ENCODE results near the gene LMBRD2. TPM values are rescaled to one million over a fixed set of nuclear protein-coding genes. Genes with fewer than 3 reads are reported as not detected.
A peak's percentile ranks its signal among the peaks of the same experiment; 100 is the strongest.

Gene LMBRD2
- total and polyA plus RNA-seq, 2 donors: 4.3 to 12.4 TPM

GRCh38 chr5:36170832-36171424 is 19.2 kb upstream of the LMBRD2 start:
- Histone ChIP-seq H3K4me3 (ENCODE audit: low read length in 2 of 2) (no peak overlapping the region), H3K4me1 (ENCODE audit: control insufficient read depth in 2 of 2, insufficient read depth in 2 of 2, low read length in 2 of 2) (no peaks in the 10 kb centered on the region), H3K27ac (ENCODE audit: low read depth in 1 of 2, low read length in 1 of 2) (no peak overlapping the region), H3K36me3 (ENCODE audit: control insufficient read depth in 2 of 2, insufficient read depth in 2 of 2, low read length in 1 of 2) (peaks cover 47 to 82% of the 10 kb centered on the region in 2 donors), H3K9me3 (ENCODE audit: control insufficient read depth in 2 of 2, insufficient read depth in 1 of 2, low read length in 1 of 2) (no peaks in the 10 kb centered on the region), H3K27me3 (ENCODE audit: control insufficient read depth in 2 of 2, insufficient read depth in 1 of 2, low read length in 1 of 2) (no peaks in the 10 kb centered on the region)
- 98% methylated on average over 5 of the region's 5 CpGs for WGBS
- no peak for DNase-seq (ENCODE audit: low read depth in 6 of 9, low spot score in 9 of 9)

- no peaks in the 10 kb centered on the region for H3K9me3 ChIP-seq (ENCODE audit: control insufficient read depth in 2 of 2, insufficient read depth in 1 of 2, low read length in 1 of 2)
- no peak overlapping the region for H3K4me3 ChIP-seq (ENCODE audit: low read length in 2 of 2)
- peak in 2 of 9 donors; percentile 4 to 23 for DNase-seq (ENCODE audit: low read depth in 6 of 9, low spot score in 9 of 9)
- no peaks in the 10 kb centered on the region for H3K27me3 ChIP-seq (ENCODE audit: control insufficient read depth in 2 of 2, insufficient read depth in 1 of 2, low read length in 1 of 2)
- peaks cover 49 to 81% of the 10 kb centered on the region in 2 donors for H3K36me3 ChIP-seq (ENCODE audit: control insufficient read depth in 2 of 2, insufficient read depth in 2 of 2, low read length in 1 of 2)
- H3K27ac ChIP-seq (ENCODE audit: low read depth in 1 of 2, low read length in 1 of 2): no peak overlapping the region
- 88% methylated on average over 4 of the region's 4 CpGs for WGBS
- no peaks in the 10 kb centered on the region for H3K4me1 ChIP-seq (ENCODE audit: control insufficient read depth in 2 of 2, insufficient read depth in 2 of 2, low read length in 2 of 2)
Measured at GRCh38 chr5:36168737-36169136, 17.1 kb upstream of the LMBRD2 start.

- Histone ChIP-seq H3K27me3 (ENCODE audit: control insufficient read depth in 2 of 2, insufficient read depth in 1 of 2, low read length in 1 of 2) (no peaks in the 10 kb centered on the region), H3K4me3 (ENCODE audit: low read length in 2 of 2) (no peak overlapping the region), H3K4me1 (ENCODE audit: control insufficient read depth in 2 of 2, insufficient read depth in 2 of 2, low read length in 2 of 2) (no peaks in the 10 kb centered on the region), H3K27ac (ENCODE audit: low read depth in 1 of 2, low read length in 1 of 2) (no peak overlapping the region), H3K36me3 (ENCODE audit: control insufficient read depth in 2 of 2, insufficient read depth in 2 of 2, low read length in 1 of 2) (peaks cover 52 to 84% of the 10 kb centered on the region in 2 donors), H3K9me3 (ENCODE audit: control insufficient read depth in 2 of 2, insufficient read depth in 1 of 2, low read length in 1 of 2) (no peaks in the 10 kb centered on the region)
- no peak for DNase-seq (ENCODE audit: low read depth in 6 of 9, low spot score in 9 of 9)
- whole genome bisulfite sequencing: over 99% methylated on average over 4 of the region's 4 CpGs
Measured at GRCh38 chr5:36164461-36164860, 12.8 kb upstream of the LMBRD2 start.

- Histone ChIP-seq H3K36me3 (ENCODE audit: control insufficient read depth in 2 of 2, insufficient read depth in 2 of 2, low read length in 1 of 2) (peaks cover 51 to 88% of the 10 kb centered on the region in 2 donors), H3K4me1 (ENCODE audit: control insufficient read depth in 2 of 2, insufficient read depth in 2 of 2, low read length in 2 of 2) (no peaks in the 10 kb centered on the region), H3K27me3 (ENCODE audit: control insufficient read depth in 2 of 2, insufficient read depth in 1 of 2, low read length in 1 of 2) (no peaks in the 10 kb centered on the region), H3K9me3 (ENCODE audit: control insufficient read depth in 2 of 2, insufficient read depth in 1 of 2, low read length in 1 of 2) (no peaks in the 10 kb centered on the region), H3K4me3 (ENCODE audit: low read length in 2 of 2) (no peak overlapping the region), H3K27ac (ENCODE audit: low read depth in 1 of 2, low read length in 1 of 2) (no peak overlapping the region)
- 97% methylated on average over 9 of the region's 9 CpGs for WGBS
- no peak for DNase-seq (ENCODE audit: low read depth in 6 of 9, low spot score in 9 of 9)
Measured at GRCh38 chr5:36162810-36163486, 11.3 kb upstream of the LMBRD2 start.

GRCh38 chr5:36161361-36161760 is 9.7 kb upstream of the LMBRD2 start:
- WGBS: 97% methylated on average over 4 of the region's 4 CpGs
- H3K27me3 ChIP-seq (ENCODE audit: control insufficient read depth in 2 of 2, insufficient read depth in 1 of 2, low read length in 1 of 2): no peaks in the 10 kb centered on the region
- no peaks in the 10 kb centered on the region for H3K4me1 ChIP-seq (ENCODE audit: control insufficient read depth in 2 of 2, insufficient read depth in 2 of 2, low read length in 2 of 2)
- no peak overlapping the region for H3K27ac ChIP-seq (ENCODE audit: low read depth in 1 of 2, low read length in 1 of 2)
- no peak for DNase-seq (ENCODE audit: low read depth in 6 of 9, low spot score in 9 of 9)
- H3K4me3 ChIP-seq (ENCODE audit: low read length in 2 of 2): no peak overlapping the region
- H3K36me3 ChIP-seq (ENCODE audit: control insufficient read depth in 2 of 2, insufficient read depth in 2 of 2, low read length in 1 of 2): peaks cover 46 to 89% of the 10 kb centered on the region in 2 donors
- no peaks in the 10 kb centered on the region for H3K9me3 ChIP-seq (ENCODE audit: control insufficient read depth in 2 of 2, insufficient read depth in 1 of 2, low read length in 1 of 2)

- no peak overlapping the region for H3K27ac ChIP-seq (ENCODE audit: low read depth in 1 of 2, low read length in 1 of 2)
- peaks cover 50 to 92% of the 10 kb centered on the region in 2 donors for H3K36me3 ChIP-seq (ENCODE audit: control insufficient read depth in 2 of 2, insufficient read depth in 2 of 2, low read length in 1 of 2)
- H3K27me3 ChIP-seq (ENCODE audit: control insufficient read depth in 2 of 2, insufficient read depth in 1 of 2, low read length in 1 of 2): no peaks in the 10 kb centered on the region
- no peak for DNase-seq (ENCODE audit: low read depth in 6 of 9, low spot score in 9 of 9)
- H3K4me1 ChIP-seq (ENCODE audit: control insufficient read depth in 2 of 2, insufficient read depth in 2 of 2, low read length in 2 of 2): no peaks in the 10 kb centered on the region
- no peaks in the 10 kb centered on the region for H3K9me3 ChIP-seq (ENCODE audit: control insufficient read depth in 2 of 2, insufficient read depth in 1 of 2, low read length in 1 of 2)
- no peak overlapping the region for H3K4me3 ChIP-seq (ENCODE audit: low read length in 2 of 2)
- 96% methylated on average over 3 of the region's 3 CpGs for WGBS
Measured at GRCh38 chr5:36160617-36161016, 8.9 kb upstream of the LMBRD2 start.

GRCh38 chr5:36158144-36158543 is 6.5 kb upstream of the LMBRD2 start:
- peaks cover 34 to 89% of the 10 kb centered on the region in 2 donors for H3K36me3 ChIP-seq (ENCODE audit: control insufficient read depth in 2 of 2, insufficient read depth in 2 of 2, low read length in 1 of 2)
- no peak for DNase-seq (ENCODE audit: low read depth in 6 of 9, low spot score in 9 of 9)

GRCh38 chr5:36156619-36157018 is 4.9 kb upstream of the LMBRD2 start:
- Histone ChIP-seq H3K9me3 (ENCODE audit: control insufficient read depth in 2 of 2, insufficient read depth in 1 of 2, low read length in 1 of 2) (no peaks in the 10 kb centered on the region), H3K4me1 (ENCODE audit: control insufficient read depth in 2 of 2, insufficient read depth in 2 of 2, low read length in 2 of 2) (peaks cover 6 to 14% of the 10 kb centered on the region in 2 donors), H3K4me3 (ENCODE audit: low read length in 2 of 2) (no peak overlapping the region), H3K27me3 (ENCODE audit: control insufficient read depth in 2 of 2, insufficient read depth in 1 of 2, low read length in 1 of 2) (no peaks in the 10 kb centered on the region), H3K27ac (ENCODE audit: low read depth in 1 of 2, low read length in 1 of 2) (no peak overlapping the region), H3K36me3 (ENCODE audit: control insufficient read depth in 2 of 2, insufficient read depth in 2 of 2, low read length in 1 of 2) (peaks cover 25 to 75% of the 10 kb centered on the region in 2 donors)
- WGBS: 100% methylated on average over 1 of the region's 1 CpG
- no peak for DNase-seq (ENCODE audit: low read depth in 6 of 9, low spot score in 9 of 9)

More at GRCh38 chr5:36158144-36158543, 6.5 kb upstream of the LMBRD2 start:
- 79% methylated on average over 2 of the region's 2 CpGs for WGBS
- H3K4me1 ChIP-seq (ENCODE audit: control insufficient read depth in 2 of 2, insufficient read depth in 2 of 2, low read length in 2 of 2): peaks cover 6 to 9% of the 10 kb centered on the region in 2 donors
- H3K27ac ChIP-seq (ENCODE audit: low read depth in 1 of 2, low read length in 1 of 2): no peak overlapping the region
- no peaks in the 10 kb centered on the region for H3K9me3 ChIP-seq (ENCODE audit: control insufficient read depth in 2 of 2, insufficient read depth in 1 of 2, low read length in 1 of 2)
- no peaks in the 10 kb centered on the region for H3K27me3 ChIP-seq (ENCODE audit: control insufficient read depth in 2 of 2, insufficient read depth in 1 of 2, low read length in 1 of 2)
- H3K4me3 ChIP-seq (ENCODE audit: low read length in 2 of 2): no peak overlapping the region

- no peaks in the 10 kb centered on the region for H3K9me3 ChIP-seq (ENCODE audit: control insufficient read depth in 2 of 2, insufficient read depth in 1 of 2, low read length in 1 of 2)
- no peak overlapping the region for H3K27ac ChIP-seq (ENCODE audit: low read depth in 1 of 2, low read length in 1 of 2)
- H3K4me1 ChIP-seq (ENCODE audit: control insufficient read depth in 2 of 2, insufficient read depth in 2 of 2, low read length in 2 of 2): peaks cover 6 to 14% of the 10 kb centered on the region in 2 donors
Measured at GRCh38 chr5:36156121-36156601, 4.5 kb upstream of the LMBRD2 start.

More at GRCh38 chr5:36156121-36156601, 4.5 kb upstream of the LMBRD2 start:
- no peaks in the 10 kb centered on the region for H3K27me3 ChIP-seq (ENCODE audit: control insufficient read depth in 2 of 2, insufficient read depth in 1 of 2, low read length in 1 of 2)
- DNase-seq (ENCODE audit: low read depth in 6 of 9, low spot score in 9 of 9): no peak
- H3K36me3 ChIP-seq (ENCODE audit: control insufficient read depth in 2 of 2, insufficient read depth in 2 of 2, low read length in 1 of 2): peaks cover 25 to 72% of the 10 kb centered on the region in 2 donors
- H3K4me3 ChIP-seq (ENCODE audit: low read length in 2 of 2): no peak overlapping the region
- 94% methylated on average over 4 of the region's 4 CpGs for WGBS

Measured in thymus (tissue), 11 donors.